ENCODE measurements around the gene CRY1. TPM values are rescaled to one million over a fixed set of nuclear protein-coding genes. Genes with fewer than 3 reads are reported as not detected.

The CRY1 gene
- total RNA-seq, 2 experiments from 2014 or later: 70.7 to 77.4 TPM

GRCh38 chr12:106974511-106974910, 118.8 kb downstream of the CRY1 start:
- intact Hi-C loops (cut with DNase I, micrococcal nuclease): no loop called here
- H3K9me3 Mint-ChIP-seq: no peaks in the 10 kb centered on the region
- Histone ChIP-seq H3K27me3 (ENCODE audit: control insufficient read depth in 1 of 2, insufficient read depth in 2 of 2, low read length in 2 of 2) (no peaks in the 10 kb centered on the region), H3K9me3 (ENCODE audit: control insufficient read depth in 1 of 2, insufficient read depth in 1 of 2, low read length in 2 of 2) (no peaks in the 10 kb centered on the region), H3K4me1 (ENCODE audit: insufficient read depth, low read length) (no peaks in the 10 kb centered on the region), H3K27ac (ENCODE audit: low read depth in 1 of 2, low read length in 2 of 2) (no peak overlapping the region), H3K4me3 (ENCODE audit: low read length) (no peak overlapping the region), H3K36me3 (ENCODE audit: insufficient read depth, low read length) (peaks cover 22% of the 10 kb centered on the region)
- peaks cover 57% of the 10 kb centered on the region for H3K36me3 Mint-ChIP-seq (ENCODE audit: low read depth)
- H3K4me3 Mint-ChIP-seq: no peak overlapping the region
- TF ChIP-seq CTCF (IDR thresholded peaks at IDR 0.05): no peak
- POLR2A ChIA-PET: no interaction called here
- CTCF ChIA-PET: no interaction called here
- ATAC-seq (ENCODE audit: poor library complexity): no peak
- DNase-seq: no peak
- H3K27ac Mint-ChIP-seq: peak overlapping the region; percentile 37
- no peaks in the 10 kb centered on the region for H3K27me3 Mint-ChIP-seq
- peaks cover 13% of the 10 kb centered on the region for H3K4me1 Mint-ChIP-seq (ENCODE audit: low read depth)

- Mint-ChIP-seq H3K27me3 (no peaks in the 10 kb centered on the region), H3K27ac (peak overlapping the region; percentile 42), H3K4me1 (ENCODE audit: low read depth) (peaks cover 13% of the 10 kb centered on the region), H3K36me3 (ENCODE audit: low read depth) (peaks cover 63% of the 10 kb centered on the region), H3K4me3 (no peak overlapping the region), H3K9me3 (no peaks in the 10 kb centered on the region)
- intact Hi-C loops (cut with DNase I, micrococcal nuclease): no loop called here
- Histone ChIP-seq H3K4me3 (ENCODE audit: low read length) (no peak overlapping the region), H3K36me3 (ENCODE audit: insufficient read depth, low read length) (peaks cover 22% of the 10 kb centered on the region), H3K4me1 (ENCODE audit: insufficient read depth, low read length) (no peaks in the 10 kb centered on the region), H3K27ac (ENCODE audit: low read depth in 1 of 2, low read length in 2 of 2) (no peak overlapping the region), H3K27me3 (ENCODE audit: control insufficient read depth in 1 of 2, insufficient read depth in 2 of 2, low read length in 2 of 2) (no peaks in the 10 kb centered on the region), H3K9me3 (ENCODE audit: control insufficient read depth in 1 of 2, insufficient read depth in 1 of 2, low read length in 2 of 2) (no peaks in the 10 kb centered on the region)
- no peak for TF ChIP-seq CTCF (IDR thresholded peaks at IDR 0.05)
- DNase-seq (no peak), ATAC-seq (ENCODE audit: poor library complexity) (no peak)
- ChIA-PET POLR2A (interaction anchor here (0.6 to 1.3 kb wide), 2 partner anchors 18 to 583 kb away, joined by 3 to 4 read pairs; partner anchors contain the start of gene TMEM263), CTCF (no interaction called here)
These were observed 119.8 kb downstream of the CRY1 start for GRCh38 chr12:106973545-106973944.

GRCh38 chr12:106971065-106971464, 122.3 kb downstream of the CRY1 start:
- H3K36me3 Mint-ChIP-seq (ENCODE audit: low read depth): peaks cover 74% of the 10 kb centered on the region
- POLR2A ChIA-PET: interaction anchor here (3.4 kb wide), 1 partner anchor 15 kb away, joined by 12 read pairs; the partner anchor contains the start of gene TMEM263
- TF ChIP-seq CTCF (IDR thresholded peaks at IDR 0.05): no peak
- CTCF ChIA-PET: no interaction called here
- intact Hi-C loops (cut with DNase I, micrococcal nuclease): no loop called here
- H3K9me3 ChIP-seq (ENCODE audit: control insufficient read depth in 1 of 2, insufficient read depth in 1 of 2, low read length in 2 of 2): no peaks in the 10 kb centered on the region
- DNase-seq: no peak
- H3K4me1 Mint-ChIP-seq (ENCODE audit: low read depth): peaks cover 17% of the 10 kb centered on the region
- H3K9me3 Mint-ChIP-seq: no peaks in the 10 kb centered on the region
- H3K4me3 ChIP-seq (ENCODE audit: low read length): no peak overlapping the region
- ATAC-seq (ENCODE audit: poor library complexity): no peak
- no peaks in the 10 kb centered on the region for H3K27me3 ChIP-seq (ENCODE audit: control insufficient read depth in 1 of 2, insufficient read depth in 2 of 2, low read length in 2 of 2)
- no peaks in the 10 kb centered on the region for H3K27me3 Mint-ChIP-seq
- H3K4me3 Mint-ChIP-seq: no peak overlapping the region
- peaks cover 28% of the 10 kb centered on the region for H3K36me3 ChIP-seq (ENCODE audit: insufficient read depth, low read length)
- no peak overlapping the region for H3K27ac ChIP-seq (ENCODE audit: low read depth in 1 of 2, low read length in 2 of 2)
- peak overlapping the region; percentile 79 for H3K27ac Mint-ChIP-seq
- no peaks in the 10 kb centered on the region for H3K4me1 ChIP-seq (ENCODE audit: insufficient read depth, low read length)

Data from CD4-positive, alpha-beta T cell (primary cell).